ENCODE results near the gene LAMP5. TPM values are rescaled to one million over a fixed set of nuclear protein-coding genes. Genes with fewer than 3 reads are reported as not detected.

LAMP5 gene
- total RNA-seq, 2 experiments from 2014 or later: not detected

GRCh38 chr20:9503526-9504245, 10.7 kb upstream of the LAMP5 start:
- ChIA-PET POLR2A (interaction anchor here (0.6 kb wide), 1 partner anchor 96 kb away, joined by 4 read pairs; no protein-coding TSS in a partner anchor), CTCF (no interaction called here)
- DNase-seq (no peak), ATAC-seq (no peak)
- no peaks in the 10 kb centered on the region for H3K9me3 Mint-ChIP-seq (ENCODE audit: low read depth)
- no peaks in the 10 kb centered on the region for H3K4me1 Mint-ChIP-seq
- no peak overlapping the region for H3K4me3 Mint-ChIP-seq
- no peaks in the 10 kb centered on the region for H3K36me3 Mint-ChIP-seq (ENCODE audit: low read depth)
- H3K27ac Mint-ChIP-seq: no peak overlapping the region
- intact Hi-C loops (cut with DNase I, micrococcal nuclease): no loop called here
- H3K27me3 Mint-ChIP-seq: peaks cover 22% of the 10 kb centered on the region

GRCh38 chr20:9506280-9506821, 8.0 kb upstream of the LAMP5 start:
- H3K4me1 Mint-ChIP-seq: no peaks in the 10 kb centered on the region
- H3K4me3 Mint-ChIP-seq: no peak overlapping the region
- no peak overlapping the region for H3K27ac Mint-ChIP-seq
- ChIA-PET CTCF (interaction anchor here (0.6 kb wide), 1 partner anchor 848 kb away, joined by 3 read pairs; no protein-coding TSS in a partner anchor), POLR2A (interaction anchor here (1.1 kb wide), 1 partner anchor 67 kb away, joined by 3 read pairs; no protein-coding TSS in a partner anchor)
- intact Hi-C loops (cut with DNase I, micrococcal nuclease): no loop called here
- ATAC-seq: no peak
- no peaks in the 10 kb centered on the region for H3K36me3 Mint-ChIP-seq (ENCODE audit: low read depth)
- peaks cover 35% of the 10 kb centered on the region for H3K27me3 Mint-ChIP-seq
- H3K9me3 Mint-ChIP-seq (ENCODE audit: low read depth): no peaks in the 10 kb centered on the region
- DNase-seq: no peak

DNA sequence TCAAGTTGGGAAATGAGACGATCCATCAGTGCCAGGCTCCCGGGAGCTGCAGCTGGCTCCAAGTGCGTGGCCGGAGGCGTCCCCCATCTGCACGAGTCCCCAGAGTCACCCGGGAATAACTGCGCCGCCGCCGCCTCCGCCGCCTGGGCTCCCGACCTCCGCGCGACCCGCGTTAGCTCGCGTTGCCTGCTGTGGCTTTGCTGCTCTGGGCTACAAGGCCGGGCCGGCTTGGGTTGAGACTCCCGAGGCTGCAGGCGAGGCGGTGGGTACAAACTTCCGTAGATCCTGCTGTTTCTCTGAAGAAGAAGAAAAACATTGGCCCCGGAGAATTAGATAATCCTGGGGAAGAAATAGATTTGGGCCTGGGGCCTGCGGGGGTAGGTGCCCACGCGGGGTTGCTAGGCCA, 7.4 kb upstream of the LAMP5 start:
- H3K27ac Mint-ChIP-seq: no peak overlapping the region
- DNase-seq (no peak), ATAC-seq (no peak)
- POLR2A ChIA-PET: interaction anchor here (1.1 kb wide), 1 partner anchor 66 kb away, joined by 3 read pairs; no protein-coding TSS in a partner anchor
- H3K4me3 Mint-ChIP-seq: no peak overlapping the region
- H3K4me1 Mint-ChIP-seq: no peaks in the 10 kb centered on the region
- intact Hi-C loops (cut with DNase I, micrococcal nuclease): no loop called here
- H3K27me3 Mint-ChIP-seq: peaks cover 40% of the 10 kb centered on the region
- no peaks in the 10 kb centered on the region for H3K9me3 Mint-ChIP-seq (ENCODE audit: low read depth)
- CTCF ChIA-PET: interaction anchor here (0.6 kb wide), 1 partner anchor 847 kb away, joined by 3 read pairs; no protein-coding TSS in a partner anchor
- H3K36me3 Mint-ChIP-seq (ENCODE audit: low read depth): no peaks in the 10 kb centered on the region

DNA sequence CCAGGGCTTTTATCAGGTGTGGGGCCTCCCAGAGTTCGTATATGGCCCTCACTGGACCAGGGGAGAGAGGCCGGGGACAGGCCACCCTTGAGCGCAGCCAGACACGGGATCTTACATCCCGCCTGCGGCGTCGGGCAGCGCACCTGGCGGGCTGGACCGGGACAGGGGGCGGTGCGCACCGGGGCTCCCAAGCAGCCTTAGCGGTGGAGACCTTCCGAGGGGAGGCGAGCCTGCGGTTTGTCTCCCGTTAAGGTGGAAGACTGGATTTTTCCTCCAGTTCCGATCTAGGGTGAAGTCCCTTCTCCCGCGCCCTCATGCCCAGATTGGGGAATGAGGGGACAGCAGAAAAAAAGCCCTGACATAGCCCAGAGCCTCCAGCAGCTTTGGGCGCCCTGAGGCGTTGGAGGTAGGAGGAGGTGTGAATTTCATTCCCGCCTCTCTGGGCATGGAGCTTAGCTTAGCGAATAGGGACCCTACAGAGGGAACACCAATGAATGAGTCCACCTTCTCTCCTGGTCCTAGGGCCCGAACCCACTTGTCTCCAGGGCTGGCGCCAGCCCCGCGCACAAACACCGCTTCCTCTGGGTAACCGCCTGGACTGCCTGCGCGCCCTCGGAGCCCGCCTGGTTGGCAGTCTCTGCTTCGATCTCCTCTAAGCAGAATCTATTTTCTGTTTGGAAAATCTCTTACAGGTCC, 6.7 kb upstream of the LAMP5 start:
- no peaks in the 10 kb centered on the region for H3K9me3 Mint-ChIP-seq (ENCODE audit: low read depth)
- H3K27me3 Mint-ChIP-seq: peaks cover 45% of the 10 kb centered on the region
- H3K36me3 Mint-ChIP-seq (ENCODE audit: low read depth): no peaks in the 10 kb centered on the region
- DNase-seq (no peak), ATAC-seq (no peak)
- H3K4me1 Mint-ChIP-seq: no peaks in the 10 kb centered on the region
- H3K27ac Mint-ChIP-seq: no peak overlapping the region
- H3K4me3 Mint-ChIP-seq: no peak overlapping the region
- ChIA-PET POLR2A (no interaction called here), CTCF (no interaction called here)
- intact Hi-C loops (cut with DNase I, micrococcal nuclease): no loop called here

DNA sequence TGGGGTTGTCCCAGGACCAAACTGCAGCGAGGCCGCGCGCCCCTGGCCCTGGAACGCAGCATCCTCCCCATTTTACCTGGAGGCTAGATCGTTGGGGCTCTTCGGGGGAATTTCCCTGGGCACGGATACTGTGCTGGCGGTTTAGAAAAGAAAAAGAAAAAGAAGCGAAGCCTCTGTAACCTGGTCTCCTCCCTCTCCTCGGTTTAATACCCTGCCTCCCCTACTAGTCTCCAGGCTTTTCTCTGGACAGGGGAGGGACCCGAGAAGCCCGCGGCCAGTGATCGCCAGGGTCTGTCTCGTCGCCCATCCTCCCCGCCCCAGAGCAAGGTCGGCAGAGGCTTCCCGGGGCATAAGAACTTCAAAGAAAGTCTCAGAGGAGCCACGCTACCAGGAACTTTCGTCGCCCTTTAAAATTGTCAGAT, 6.1 kb upstream of the LAMP5 start:
- intact Hi-C loops (cut with DNase I, micrococcal nuclease): no loop called here
- ChIA-PET CTCF (no interaction called here), POLR2A (no interaction called here)
- DNase-seq: no peak
- H3K27ac Mint-ChIP-seq: no peak overlapping the region
- H3K36me3 Mint-ChIP-seq (ENCODE audit: low read depth): no peaks in the 10 kb centered on the region
- no peaks in the 10 kb centered on the region for H3K4me1 Mint-ChIP-seq
- H3K9me3 Mint-ChIP-seq (ENCODE audit: low read depth): no peaks in the 10 kb centered on the region
- no peak overlapping the region for H3K4me3 Mint-ChIP-seq
- ATAC-seq: no peak
- H3K27me3 Mint-ChIP-seq: peaks cover 45% of the 10 kb centered on the region

- H3K4me3 Mint-ChIP-seq: no peak overlapping the region
- H3K36me3 Mint-ChIP-seq (ENCODE audit: low read depth): no peaks in the 10 kb centered on the region
- no peaks in the 10 kb centered on the region for H3K4me1 Mint-ChIP-seq
- intact Hi-C loops (cut with DNase I, micrococcal nuclease): no loop called here
- ChIA-PET POLR2A (no interaction called here), CTCF (interaction anchor here (1.1 kb wide), 1 partner anchor 80 kb away, joined by 4 read pairs; no protein-coding TSS in a partner anchor)
- H3K27me3 Mint-ChIP-seq: peaks cover 46% of the 10 kb centered on the region
- H3K9me3 Mint-ChIP-seq (ENCODE audit: low read depth): no peaks in the 10 kb centered on the region
- ATAC-seq (no peak), DNase-seq (no peak)
- H3K27ac Mint-ChIP-seq: no peak overlapping the region
Observed at GRCh38 chr20:9508696-9509178, 5.7 kb upstream of the LAMP5 start.

DNA sequence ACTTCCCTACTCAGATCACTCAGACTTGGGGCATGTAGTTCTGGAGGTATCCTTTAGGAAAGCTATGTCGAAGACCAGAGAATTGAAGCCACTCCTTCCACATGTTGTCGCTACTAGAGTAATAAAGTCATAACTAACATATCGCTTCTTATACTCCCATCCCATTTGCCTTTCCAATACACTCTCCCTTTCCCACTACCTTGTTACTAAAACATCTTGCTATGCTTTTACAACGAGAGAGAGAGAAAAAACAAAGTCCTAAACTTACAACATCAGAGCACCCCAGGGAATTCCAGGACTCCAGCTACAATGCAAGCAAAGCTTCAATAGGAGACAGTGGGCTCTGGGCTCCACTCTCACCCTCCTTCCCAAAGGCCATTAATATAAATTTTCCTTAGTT, 5.1 kb upstream of the LAMP5 start:
- Mint-ChIP-seq H3K4me1 (no peaks in the 10 kb centered on the region), H3K27ac (no peak overlapping the region), H3K27me3 (peaks cover 50% of the 10 kb centered on the region), H3K36me3 (ENCODE audit: low read depth) (no peaks in the 10 kb centered on the region), H3K9me3 (ENCODE audit: low read depth) (no peaks in the 10 kb centered on the region), H3K4me3 (no peak overlapping the region)
- ChIA-PET POLR2A (no interaction called here), CTCF (interaction anchor here (1.1 kb wide), 1 partner anchor 79 kb away, joined by 4 read pairs; no protein-coding TSS in a partner anchor)
- DNase-seq (no peak), ATAC-seq (no peak)
- intact Hi-C loops (cut with DNase I, micrococcal nuclease): no loop called here

DNA sequence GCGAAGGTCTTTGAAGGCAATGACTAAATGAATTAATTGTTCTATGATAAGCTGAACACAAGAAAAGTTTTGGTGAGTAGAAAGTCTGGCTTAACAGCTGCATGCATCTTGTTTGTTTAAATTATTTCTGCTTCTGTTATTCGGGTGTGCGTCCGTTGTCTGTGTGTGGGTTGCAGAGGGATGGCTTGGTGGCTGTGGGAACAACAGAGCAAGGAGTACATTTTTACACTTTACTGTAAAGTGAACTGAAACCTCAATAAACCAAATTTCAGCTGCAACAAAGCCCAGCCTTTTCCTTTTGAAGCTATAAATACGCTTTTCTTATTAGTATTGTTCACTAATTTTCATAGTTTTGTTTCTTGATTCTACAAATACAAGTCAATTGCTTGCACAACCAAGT, 3.5 kb upstream of the LAMP5 start:
- no peak overlapping the region for H3K27ac Mint-ChIP-seq
- no peak overlapping the region for H3K4me3 Mint-ChIP-seq
- H3K27me3 Mint-ChIP-seq: peaks cover 59% of the 10 kb centered on the region
- no peak for DNase-seq
- no peak for ATAC-seq
- no peaks in the 10 kb centered on the region for H3K9me3 Mint-ChIP-seq (ENCODE audit: low read depth)
- H3K36me3 Mint-ChIP-seq (ENCODE audit: low read depth): no peaks in the 10 kb centered on the region
- ChIA-PET POLR2A (no interaction called here), CTCF (no interaction called here)
- no peaks in the 10 kb centered on the region for H3K4me1 Mint-ChIP-seq
- intact Hi-C loops (cut with DNase I, micrococcal nuclease): no loop called here

DNA sequence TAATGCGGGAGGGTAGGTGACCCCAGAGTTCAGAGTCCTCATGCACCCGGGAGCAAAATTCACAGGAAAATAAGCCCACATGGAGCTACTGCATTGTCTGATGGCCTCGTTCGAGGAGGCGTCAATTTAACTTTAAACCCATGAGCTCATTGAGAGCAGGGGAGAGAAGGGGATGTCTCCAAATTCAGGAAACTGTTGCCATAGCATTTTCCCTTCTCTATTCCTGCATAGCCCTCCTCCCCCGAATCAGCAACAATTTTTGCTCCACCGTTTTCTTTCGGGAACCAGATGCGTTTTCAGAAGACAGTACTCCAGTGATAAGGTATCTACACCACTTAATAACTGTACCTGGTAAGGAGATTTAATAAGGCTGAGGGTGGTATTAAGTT, 324 bp upstream of the LAMP5 start:
- Mint-ChIP-seq H3K27ac (no peak overlapping the region), H3K4me1 (no peaks in the 10 kb centered on the region), H3K36me3 (ENCODE audit: low read depth) (no peaks in the 10 kb centered on the region), H3K9me3 (ENCODE audit: low read depth) (no peaks in the 10 kb centered on the region), H3K27me3 (peaks cover 64% of the 10 kb centered on the region), H3K4me3 (no peak overlapping the region)
- ATAC-seq (no peak), DNase-seq (no peak)
- intact Hi-C loops (cut with DNase I, micrococcal nuclease): no loop called here
- POLR2A ChIA-PET: no interaction called here
- CTCF ChIA-PET: interaction anchor here (1.4 kb wide), 1 partner anchor 105 kb away, joined by 4 read pairs; no protein-coding TSS in a partner anchor

- Mint-ChIP-seq H3K27ac (no peak overlapping the region), H3K4me3 (no peak overlapping the region), H3K36me3 (ENCODE audit: low read depth) (no peaks in the 10 kb centered on the region), H3K27me3 (peaks cover 59% of the 10 kb centered on the region), H3K9me3 (ENCODE audit: low read depth) (no peaks in the 10 kb centered on the region), H3K4me1 (no peaks in the 10 kb centered on the region)
- intact Hi-C loops (cut with DNase I, micrococcal nuclease): no loop called here
- ATAC-seq (no peak), DNase-seq (no peak)
- ChIA-PET CTCF (interaction anchor here (0.9 kb wide), 1 partner anchor 95 kb away, joined by 3 read pairs; no protein-coding TSS in a partner anchor), POLR2A (no interaction called here)
Observed at GRCh38 chr20:9515214-9515585, 810 bp downstream of the LAMP5 start.

GRCh38 chr20:9515741-9516233, 1.4 kb downstream of the LAMP5 start:
- POLR2A ChIA-PET: no interaction called here
- Mint-ChIP-seq H3K4me1 (no peaks in the 10 kb centered on the region), H3K4me3 (no peak overlapping the region), H3K36me3 (ENCODE audit: low read depth) (no peaks in the 10 kb centered on the region), H3K27me3 (peaks cover 59% of the 10 kb centered on the region), H3K9me3 (ENCODE audit: low read depth) (no peaks in the 10 kb centered on the region), H3K27ac (no peak overlapping the region)
- DNase-seq (no peak), ATAC-seq (no peak)
- intact Hi-C loops (cut with DNase I, micrococcal nuclease): no loop called here
- CTCF ChIA-PET: interaction anchor here (0.9 kb wide), 1 partner anchor 94 kb away, joined by 3 read pairs; no protein-coding TSS in a partner anchor

Data from activated CD4-positive, alpha-beta T cell treated with anti-CD3 and anti-CD28 coated beads for 36 hours (primary cell).